Activated T-cell treated with anti-CD3 and anti-CD28 coated beads, Interleukin-2, amount 50 U/mL, for 4 hours (primary cell): ENCODE measurements around the gene ASIC2. TPM values are rescaled to one million over a fixed set of nuclear protein-coding genes. Genes with fewer than 3 reads are reported as not detected.

Experiments
- ATAC-seq, 2 donors: fragments of 200-7000 bp; cut with Tn5 transposase; one replicate each; pipeline ENCODE4 v1.10.0; 2021
- DNase-seq: peaks from one replicate; pipeline ENCODE4 v3.0.0-alpha.2; 2020
- H3K27me3 Mint-ChIP-seq: one replicate; pipeline ENCODE4 v1.8.0; 2021; ENCODE audit warnings: low read depth, mixed read lengths
- H3K36me3 Mint-ChIP-seq: one replicate; pipeline ENCODE4 v1.8.0; 2022; ENCODE audit warnings: mixed read lengths; ENCODE audit not compliant: insufficient read depth
- H3K4me1 Mint-ChIP-seq: one replicate; pipeline ENCODE4 v1.8.0; 2021; ENCODE audit warnings: low read depth, mixed read lengths
- H3K4me3 Mint-ChIP-seq: one replicate; pipeline ENCODE4 v1.8.0; 2021; ENCODE audit warnings: mild to moderate bottlenecking, moderate library complexity, mixed read lengths
- H3K9me3 Mint-ChIP-seq: one replicate; pipeline ENCODE4 v1.8.0; 2021; ENCODE audit warnings: mixed read lengths
- total RNA-seq, 3 donors: library from RNA; stranded (reverse); gene quantifications; one replicate each; pipeline ENCODE4 v1.2.1, GENCODE V29; 2021

Gene ASIC2
- total RNA-seq, 3 donors from 2014 or later: not detected

DNA sequence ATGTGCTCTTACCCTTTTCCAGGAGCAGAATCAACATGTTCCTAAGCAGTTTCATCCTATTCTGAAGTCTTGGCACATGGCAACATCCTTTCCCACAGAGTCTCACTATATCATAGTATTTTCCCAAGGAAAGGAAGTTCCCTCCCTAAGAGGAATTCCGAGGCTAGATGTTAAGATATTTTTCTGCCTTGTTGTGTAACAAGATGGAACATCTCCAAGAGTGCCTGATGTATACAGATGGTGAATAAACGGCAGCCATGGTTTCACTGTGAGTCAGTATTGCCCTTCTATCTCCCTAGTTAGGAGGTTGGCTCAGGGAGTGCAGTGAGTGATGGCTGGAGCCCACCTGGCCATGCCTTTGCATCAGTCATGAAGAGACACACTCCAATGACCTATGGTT lies 253.2 kb downstream of the ASIC2 start:
- no peaks in the 10 kb centered on the region for H3K36me3 Mint-ChIP-seq
- H3K9me3 Mint-ChIP-seq: no peaks in the 10 kb centered on the region
- DNase-seq: no peak
- no peak overlapping the region for H3K4me3 Mint-ChIP-seq
- H3K4me1 Mint-ChIP-seq: no peaks in the 10 kb centered on the region
- peaks cover 35% of the 10 kb centered on the region for H3K27me3 Mint-ChIP-seq
- no peak for ATAC-seq

DNA sequence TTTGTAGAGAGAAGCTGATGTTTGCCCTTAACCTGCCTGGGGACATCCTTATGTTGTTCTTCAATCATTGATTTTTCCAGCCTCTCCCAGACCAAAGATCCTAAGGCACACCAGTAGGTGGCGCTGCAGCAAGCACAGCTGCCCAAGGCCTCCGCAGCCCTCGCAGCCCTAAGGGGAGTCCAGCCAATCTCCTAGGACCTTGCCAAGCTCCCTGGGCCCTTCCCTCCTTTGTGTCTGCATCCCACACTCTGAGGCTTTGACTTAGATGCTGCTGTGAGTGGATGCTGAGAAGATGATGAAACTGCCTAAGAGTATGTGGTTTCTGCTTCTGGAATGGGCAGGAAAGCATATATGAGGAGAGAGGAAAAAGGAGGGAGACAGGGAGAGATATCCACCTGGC lies 254.4 kb downstream of the ASIC2 start:
- H3K36me3 Mint-ChIP-seq: no peaks in the 10 kb centered on the region
- no peak overlapping the region for H3K4me3 Mint-ChIP-seq
- ATAC-seq (no peak), DNase-seq (no peak)
- H3K27me3 Mint-ChIP-seq: peaks cover 43% of the 10 kb centered on the region
- H3K4me1 Mint-ChIP-seq: no peaks in the 10 kb centered on the region
- no peaks in the 10 kb centered on the region for H3K9me3 Mint-ChIP-seq

DNA sequence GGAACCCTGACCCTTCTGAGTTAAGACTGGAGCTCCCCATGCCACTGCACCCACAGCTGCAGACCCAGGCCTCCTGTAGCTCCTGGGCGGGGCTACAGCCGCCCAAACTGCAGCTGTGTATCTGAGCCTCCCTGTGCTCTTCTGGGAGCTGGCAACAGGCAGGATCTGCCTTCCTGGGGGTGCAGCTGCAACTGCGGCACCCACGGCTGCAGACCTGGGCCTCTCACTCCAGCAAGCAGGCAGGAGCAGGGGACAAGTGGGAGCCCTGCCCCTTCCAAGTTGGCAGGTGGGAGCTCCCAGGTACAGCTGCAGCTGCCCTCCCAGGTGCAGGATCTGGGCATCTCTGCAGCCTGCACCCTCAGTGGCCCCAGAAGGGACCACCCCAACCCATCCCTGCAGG lies 259.9 kb downstream of the ASIC2 start:
- H3K4me3 Mint-ChIP-seq: no peak overlapping the region
- no peaks in the 10 kb centered on the region for H3K36me3 Mint-ChIP-seq
- ATAC-seq (no peak), DNase-seq (no peak)
- H3K9me3 Mint-ChIP-seq: no peaks in the 10 kb centered on the region
- H3K4me1 Mint-ChIP-seq: no peaks in the 10 kb centered on the region
- peaks cover 44% of the 10 kb centered on the region for H3K27me3 Mint-ChIP-seq

DNA sequence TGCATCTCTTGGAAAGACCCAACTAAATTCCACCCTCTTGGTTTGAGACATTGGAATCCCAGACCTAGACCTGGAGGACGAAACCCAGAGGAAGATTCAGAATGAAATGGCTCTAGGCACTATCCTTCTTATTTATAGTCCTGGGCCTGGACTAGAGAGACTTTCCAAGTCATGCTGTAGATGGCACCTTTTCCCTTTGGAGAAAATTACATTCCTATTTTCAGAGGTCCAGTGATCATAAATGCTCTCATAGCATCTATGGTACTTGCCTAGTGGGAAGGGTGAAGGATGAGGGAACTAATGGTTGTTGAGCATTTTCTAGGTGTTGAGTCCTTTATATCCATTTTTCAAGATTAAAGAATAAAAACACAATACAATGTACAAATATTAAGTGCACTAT lies 264.3 kb downstream of the ASIC2 start:
- ATAC-seq (no peak), DNase-seq (no peak)
- no peaks in the 10 kb centered on the region for H3K36me3 Mint-ChIP-seq
- peaks cover 8% of the 10 kb centered on the region for H3K27me3 Mint-ChIP-seq
- H3K4me1 Mint-ChIP-seq: no peaks in the 10 kb centered on the region
- H3K4me3 Mint-ChIP-seq: no peak overlapping the region
- H3K9me3 Mint-ChIP-seq: no peaks in the 10 kb centered on the region

DNA sequence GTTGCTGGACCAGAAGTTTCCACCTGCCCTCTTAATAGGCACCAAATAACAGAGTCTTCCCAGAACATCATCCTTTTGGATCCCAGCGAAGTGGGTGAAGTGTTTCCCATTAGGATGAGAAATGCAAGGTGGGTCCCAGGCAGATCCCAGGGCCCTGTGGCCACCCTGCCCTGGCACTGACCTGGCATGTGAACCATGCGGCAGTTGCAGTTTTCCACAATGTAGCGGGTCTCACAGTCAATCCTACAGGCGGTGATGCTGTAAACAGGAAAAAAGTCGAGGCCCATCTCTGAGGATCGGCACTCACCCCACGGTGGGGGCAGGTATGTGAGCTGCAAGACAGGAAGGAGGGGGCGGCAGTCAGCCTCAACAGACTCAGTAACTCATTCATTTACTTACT lies 265.0 kb downstream of the ASIC2 start:
- H3K4me1 Mint-ChIP-seq: no peaks in the 10 kb centered on the region
- no peaks in the 10 kb centered on the region for H3K9me3 Mint-ChIP-seq
- ATAC-seq (no peak), DNase-seq (no peak)
- H3K27me3 Mint-ChIP-seq: peaks cover 8% of the 10 kb centered on the region
- H3K36me3 Mint-ChIP-seq: no peaks in the 10 kb centered on the region
- no peak overlapping the region for H3K4me3 Mint-ChIP-seq

DNA sequence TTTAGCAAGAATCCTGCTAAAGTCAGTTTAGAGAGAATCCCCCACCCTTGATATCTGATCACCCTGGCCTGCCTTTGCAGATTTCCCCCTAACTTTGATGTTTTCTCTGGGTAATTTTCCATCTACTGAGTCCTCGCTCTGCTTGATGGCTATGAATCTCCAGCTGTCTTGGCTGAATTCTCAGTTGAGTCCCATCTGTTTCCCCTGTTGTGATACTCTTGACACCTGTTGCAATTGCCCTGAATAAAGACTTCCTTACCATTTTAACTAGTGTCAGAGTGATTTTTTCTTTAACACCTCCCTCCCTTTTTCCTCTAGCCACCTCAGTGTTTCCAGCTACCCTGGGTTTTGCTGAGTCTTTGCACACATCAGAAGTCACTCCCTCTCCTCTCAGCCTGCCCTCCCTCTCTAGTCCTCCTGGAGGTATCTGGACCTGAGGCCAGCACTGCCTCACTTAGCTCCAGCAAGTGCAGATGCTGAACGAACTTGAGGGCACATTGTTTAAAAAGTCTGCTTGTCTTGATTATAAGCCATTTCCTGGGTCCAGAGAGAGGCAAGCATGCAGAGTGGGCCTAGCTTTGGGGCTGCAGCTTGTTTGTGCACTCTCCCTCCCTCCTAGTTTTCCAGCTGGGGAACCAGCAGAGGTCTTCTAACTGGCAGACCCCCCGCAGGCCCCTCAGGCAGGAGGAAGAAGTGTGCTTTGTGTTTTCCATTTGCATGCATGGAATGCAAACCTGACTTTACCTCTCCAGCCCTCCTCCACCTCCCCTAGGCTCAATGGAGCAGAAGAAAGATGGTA lies 268.2 kb downstream of the ASIC2 start:
- ATAC-seq (no peak), DNase-seq (no peak)
- H3K4me3 Mint-ChIP-seq: no peak overlapping the region
- H3K4me1 Mint-ChIP-seq: no peaks in the 10 kb centered on the region
- H3K9me3 Mint-ChIP-seq: no peaks in the 10 kb centered on the region
- H3K36me3 Mint-ChIP-seq: no peaks in the 10 kb centered on the region
- peaks cover 4% of the 10 kb centered on the region for H3K27me3 Mint-ChIP-seq

DNA sequence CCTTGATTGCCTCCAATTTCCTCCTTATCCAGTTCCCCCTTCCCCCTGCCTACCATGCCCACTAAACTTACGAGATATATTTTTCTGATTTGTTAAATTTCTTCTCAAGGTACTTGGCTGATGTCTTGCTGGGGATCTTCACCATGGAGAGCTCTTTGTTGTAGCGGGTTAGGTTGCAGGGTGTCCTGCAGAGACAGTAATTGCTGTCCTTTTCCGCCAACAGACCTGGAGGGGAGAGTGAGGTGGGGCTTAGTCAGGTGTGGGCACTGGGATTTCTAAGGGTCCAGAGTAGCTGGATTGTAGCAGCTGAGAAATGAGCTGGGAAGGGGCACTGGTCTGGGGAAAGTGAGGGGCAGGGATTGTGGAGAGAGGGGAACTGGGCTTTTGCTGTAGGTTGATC lies 269.3 kb downstream of the ASIC2 start:
- no peaks in the 10 kb centered on the region for H3K4me1 Mint-ChIP-seq
- no peak for ATAC-seq
- H3K4me3 Mint-ChIP-seq: no peak overlapping the region
- peaks cover 9% of the 10 kb centered on the region for H3K27me3 Mint-ChIP-seq
- no peak for DNase-seq
- H3K36me3 Mint-ChIP-seq: no peaks in the 10 kb centered on the region
- no peaks in the 10 kb centered on the region for H3K9me3 Mint-ChIP-seq

DNA sequence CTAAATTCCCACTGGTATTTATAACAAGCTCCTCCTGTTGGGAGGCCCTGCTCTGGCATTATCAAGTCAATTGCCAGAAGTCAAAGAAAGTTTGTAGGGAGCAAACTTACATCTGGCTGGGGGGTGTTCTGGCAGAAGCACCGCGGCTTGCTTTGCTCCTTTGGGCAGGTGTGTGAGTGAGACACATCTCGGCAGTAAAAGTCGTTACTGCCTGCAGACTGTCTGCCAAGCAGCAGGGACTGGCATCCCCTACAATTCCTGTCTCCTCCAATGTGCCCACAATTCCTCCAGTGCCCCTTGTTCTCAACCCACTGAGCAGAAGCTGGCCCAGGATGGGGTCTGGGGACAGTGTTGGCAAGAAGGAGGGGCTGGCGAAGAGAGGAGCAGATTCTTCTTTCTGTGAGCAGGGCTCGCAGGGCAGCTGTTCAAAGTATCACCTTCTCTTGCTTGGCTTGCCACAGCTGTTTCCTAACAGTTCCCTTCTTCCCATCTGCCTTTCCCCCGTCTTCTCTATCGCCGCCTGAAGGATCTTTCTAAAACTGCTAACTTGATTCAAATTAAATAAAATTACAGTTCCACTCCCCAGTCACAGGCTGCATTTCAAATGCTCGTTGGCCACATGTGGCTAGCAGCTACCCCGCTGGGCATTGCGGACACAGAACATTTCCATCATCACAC lies 271.2 kb downstream of the ASIC2 start:
- H3K4me3 Mint-ChIP-seq: no peak overlapping the region
- ATAC-seq: no peak
- DNase-seq: no peak
- H3K36me3 Mint-ChIP-seq: no peaks in the 10 kb centered on the region
- peaks cover 5% of the 10 kb centered on the region for H3K27me3 Mint-ChIP-seq
- H3K9me3 Mint-ChIP-seq: no peaks in the 10 kb centered on the region
- H3K4me1 Mint-ChIP-seq: no peaks in the 10 kb centered on the region

DNA sequence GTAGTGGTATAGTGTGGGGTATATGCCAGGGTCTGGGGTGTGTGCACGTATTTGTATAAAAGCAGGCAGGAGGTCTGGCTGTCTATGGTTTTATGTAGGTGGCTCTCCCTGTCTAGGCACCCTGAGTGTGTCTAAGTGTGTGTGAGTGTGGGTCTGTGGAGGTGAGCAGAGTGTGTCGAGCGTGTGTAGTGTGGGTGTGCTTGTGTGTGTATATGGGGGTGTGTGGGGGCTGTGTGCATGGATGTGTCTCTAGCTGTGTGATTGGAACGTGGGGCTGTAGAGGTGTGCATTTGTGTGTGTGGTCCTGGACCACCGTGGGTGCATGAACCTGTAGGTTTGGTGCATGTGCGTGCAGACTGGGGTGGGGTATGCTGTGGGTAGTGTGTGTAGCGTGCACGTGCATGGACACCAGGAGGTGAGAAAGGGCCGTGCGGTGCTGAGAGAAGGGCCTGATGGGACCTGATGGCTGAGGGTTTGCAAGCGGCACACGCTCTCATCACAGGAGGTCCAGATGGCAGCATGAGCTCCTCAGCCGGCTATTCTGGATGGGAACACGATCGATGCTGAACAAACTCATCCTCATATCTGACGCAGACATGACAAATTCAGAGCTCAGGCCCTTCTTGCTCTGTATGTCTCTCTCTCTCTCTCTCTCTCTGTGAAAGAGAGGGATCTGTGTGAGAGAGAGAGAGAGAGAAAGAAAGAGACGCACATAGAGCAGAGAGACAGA lies 273.8 kb downstream of the ASIC2 start:
- no peak for ATAC-seq

DNA sequence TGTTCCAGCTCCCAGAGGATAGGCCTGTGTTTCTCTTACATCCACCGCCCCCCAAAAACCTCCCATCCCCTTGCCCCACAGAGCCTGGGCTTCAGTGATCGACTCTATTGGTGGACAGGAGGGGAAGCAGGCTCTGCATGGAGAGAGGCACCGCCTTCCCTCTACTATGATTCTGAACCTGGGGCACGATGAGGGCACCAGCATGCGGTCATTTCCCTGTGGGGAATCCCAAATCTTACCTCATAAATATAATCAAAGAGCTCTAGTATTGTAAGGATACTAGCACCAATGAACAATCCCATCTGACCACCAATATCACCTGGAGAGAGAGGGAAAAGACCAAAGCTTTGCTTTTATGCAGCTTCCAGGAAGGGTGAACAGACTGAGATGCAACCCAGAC lies 275.7 kb downstream of the ASIC2 start:
- no peak for ATAC-seq
- Mint-ChIP-seq H3K4me1 (no peaks in the 10 kb centered on the region), H3K36me3 (no peaks in the 10 kb centered on the region), H3K4me3 (no peak overlapping the region), H3K9me3 (no peaks in the 10 kb centered on the region), H3K27me3 (peaks cover 5% of the 10 kb centered on the region)
- no peak for DNase-seq

More for the DNA sequence above, 273.8 kb downstream of the ASIC2 start:
- Mint-ChIP-seq H3K27me3 (peaks cover 5% of the 10 kb centered on the region), H3K36me3 (no peaks in the 10 kb centered on the region), H3K9me3 (no peaks in the 10 kb centered on the region), H3K4me1 (no peaks in the 10 kb centered on the region), H3K4me3 (no peak overlapping the region)
- no peak for DNase-seq

DNA sequence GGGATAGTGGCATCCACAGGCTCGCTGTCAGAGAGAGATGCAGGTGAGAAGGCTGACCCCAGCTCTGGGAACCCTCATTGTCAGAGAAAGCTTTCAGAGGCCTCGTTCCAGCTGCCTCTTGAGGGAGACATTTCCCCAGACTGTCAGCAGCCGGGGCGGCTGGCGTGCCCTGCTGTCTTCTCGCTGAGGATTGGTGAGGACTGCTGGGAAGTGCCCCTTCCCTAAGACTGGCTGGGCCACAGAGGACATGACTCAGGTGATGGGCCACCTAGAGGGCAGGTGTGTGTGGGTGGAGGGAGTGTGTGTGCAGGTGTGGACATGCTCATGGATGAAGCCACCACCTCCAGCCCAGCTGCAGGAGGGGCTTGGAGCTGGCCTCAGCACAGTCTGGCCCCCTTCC lies 276.2 kb downstream of the ASIC2 start:
- no peak for DNase-seq
- Mint-ChIP-seq H3K9me3 (no peaks in the 10 kb centered on the region), H3K36me3 (no peaks in the 10 kb centered on the region), H3K27me3 (peaks cover 5% of the 10 kb centered on the region), H3K4me1 (no peaks in the 10 kb centered on the region), H3K4me3 (no peak overlapping the region)
- no peak for ATAC-seq

DNA sequence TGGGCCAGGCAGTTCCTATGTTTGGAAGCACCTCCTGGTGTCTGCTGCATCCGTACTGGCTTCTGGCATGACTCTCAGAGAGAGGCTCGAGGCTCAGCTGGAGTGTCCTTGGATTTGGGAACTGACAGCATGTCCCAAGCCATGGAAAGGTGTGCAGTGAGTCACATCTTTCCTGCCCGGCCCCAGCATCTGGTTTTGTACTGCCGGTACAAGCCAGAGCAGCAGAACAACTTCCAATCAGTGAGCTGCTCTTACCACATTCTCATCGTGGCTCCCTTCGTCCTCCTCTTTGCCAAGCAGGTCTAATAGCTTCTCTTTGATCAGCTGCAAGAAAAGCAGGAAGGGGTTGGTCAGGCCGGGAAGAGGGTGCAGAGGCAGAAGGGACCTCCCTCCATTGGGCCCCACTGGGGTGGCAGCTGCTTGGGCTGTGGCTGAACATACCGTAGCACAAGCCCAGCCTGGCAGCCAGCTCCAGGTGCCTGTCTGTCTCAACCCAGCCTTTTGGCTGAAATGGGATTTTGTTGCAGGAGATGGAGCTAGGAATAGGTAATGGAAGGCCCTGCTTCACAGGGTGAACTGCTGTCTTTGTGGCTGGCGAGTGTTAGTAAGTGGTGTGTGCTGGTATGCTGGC lies 277.3 kb downstream of the ASIC2 start:
- Mint-ChIP-seq H3K9me3 (no peaks in the 10 kb centered on the region), H3K4me3 (no peak overlapping the region), H3K27me3 (peaks cover 5% of the 10 kb centered on the region), H3K4me1 (no peaks in the 10 kb centered on the region), H3K36me3 (no peaks in the 10 kb centered on the region)
- DNase-seq (no peak), ATAC-seq (no peak)

DNA sequence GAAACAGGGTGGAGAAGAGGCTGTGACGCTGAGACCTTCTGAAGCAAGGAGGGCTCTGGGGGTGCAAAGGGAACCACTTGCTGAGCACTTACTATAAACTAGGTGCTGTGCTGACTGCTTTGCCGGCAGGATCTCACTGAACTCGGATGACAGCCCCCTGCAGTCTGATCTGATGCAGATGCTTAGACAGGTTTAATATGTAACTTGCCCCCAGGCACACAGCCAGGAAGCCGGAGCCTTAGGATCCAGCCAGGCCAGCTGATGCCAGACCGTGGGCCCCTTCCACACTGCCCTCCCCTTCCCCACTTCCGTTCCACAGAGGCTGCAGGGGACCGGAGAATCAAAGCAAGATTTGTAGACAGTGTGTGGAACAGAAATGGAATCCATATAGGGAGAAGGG lies 278.3 kb downstream of the ASIC2 start:
- no peak for DNase-seq
- ATAC-seq: no peak
- peaks cover 5% of the 10 kb centered on the region for H3K27me3 Mint-ChIP-seq
- H3K4me3 Mint-ChIP-seq: no peak overlapping the region
- H3K4me1 Mint-ChIP-seq: no peaks in the 10 kb centered on the region
- no peaks in the 10 kb centered on the region for H3K36me3 Mint-ChIP-seq
- H3K9me3 Mint-ChIP-seq: no peaks in the 10 kb centered on the region

DNA sequence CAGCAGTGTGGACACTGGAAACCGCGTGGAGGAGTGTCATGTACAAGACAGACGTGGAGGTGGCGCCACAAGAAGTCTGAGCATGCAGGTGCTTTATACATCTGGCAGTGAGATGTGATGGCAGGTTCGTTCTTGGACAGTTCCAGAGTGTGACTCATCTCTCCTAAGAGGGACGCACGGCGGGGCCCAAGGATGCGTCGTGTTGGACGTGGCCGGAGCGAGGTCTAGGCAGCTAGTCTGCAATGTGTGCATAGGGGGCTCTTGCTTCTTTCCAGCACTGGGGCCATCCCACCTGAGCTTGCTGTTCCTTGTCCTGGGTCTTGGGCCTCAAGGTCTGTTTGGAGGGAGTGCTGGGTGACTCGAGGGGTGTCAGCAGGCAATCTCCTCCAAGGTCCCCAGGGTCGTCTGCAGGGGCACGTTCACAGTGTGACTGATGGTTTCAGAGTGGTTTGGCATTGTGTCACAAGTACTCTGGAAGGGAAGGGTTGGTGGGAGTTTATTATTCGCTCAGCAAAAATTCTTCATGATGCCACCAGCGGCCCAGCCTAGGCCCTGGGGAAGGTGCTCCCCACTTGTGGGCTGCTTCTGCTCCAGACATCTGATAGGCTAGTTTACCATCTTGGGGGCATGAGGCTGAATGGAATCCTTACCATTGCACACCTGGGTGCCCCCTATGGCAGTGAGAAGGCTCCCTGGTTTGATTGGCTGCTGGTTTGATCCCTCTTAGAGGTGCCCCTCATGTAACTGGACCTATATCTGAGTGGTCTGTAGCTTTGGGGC lies 279.3 kb downstream of the ASIC2 start:
- H3K4me3 Mint-ChIP-seq: no peak overlapping the region
- H3K9me3 Mint-ChIP-seq: no peaks in the 10 kb centered on the region
- DNase-seq (no peak), ATAC-seq (no peak)
- H3K36me3 Mint-ChIP-seq: no peaks in the 10 kb centered on the region
- H3K4me1 Mint-ChIP-seq: no peaks in the 10 kb centered on the region
- H3K27me3 Mint-ChIP-seq: no peaks in the 10 kb centered on the region
